ENCODE data around the gene KLRC4. TPM values are rescaled to one million over a fixed set of nuclear protein-coding genes. Genes with fewer than 3 reads are reported as not detected.
"Not testable (repeated sequence)": the region's sequence is repeated elsewhere in the genome, so short reads cannot be mapped to it uniquely, and the experiment has no call there.

The KLRC4 gene
- total RNA-seq, 1 donor from 2014 or later = 3.1 TPM

GRCh38 chr12:10422159-10422558 is 12.6 kb upstream of the KLRC4 start:
- H3K27ac Mint-ChIP-seq (ENCODE audit: unreplicated experiment); DNase-seq (ENCODE audit: extremely low spot score, unreplicated experiment); H3K36me3 Mint-ChIP-seq (ENCODE audit: unreplicated experiment); H3K9me3 Mint-ChIP-seq (ENCODE audit: unreplicated experiment); H3K27me3 Mint-ChIP-seq (ENCODE audit: unreplicated experiment); H3K4me3 Mint-ChIP-seq (ENCODE audit: unreplicated experiment): not testable (repeated sequence)
- H3K4me1 Mint-ChIP-seq (ENCODE audit: unreplicated experiment) = peaks cover 14% of the 10 kb centered on the region

DNA sequence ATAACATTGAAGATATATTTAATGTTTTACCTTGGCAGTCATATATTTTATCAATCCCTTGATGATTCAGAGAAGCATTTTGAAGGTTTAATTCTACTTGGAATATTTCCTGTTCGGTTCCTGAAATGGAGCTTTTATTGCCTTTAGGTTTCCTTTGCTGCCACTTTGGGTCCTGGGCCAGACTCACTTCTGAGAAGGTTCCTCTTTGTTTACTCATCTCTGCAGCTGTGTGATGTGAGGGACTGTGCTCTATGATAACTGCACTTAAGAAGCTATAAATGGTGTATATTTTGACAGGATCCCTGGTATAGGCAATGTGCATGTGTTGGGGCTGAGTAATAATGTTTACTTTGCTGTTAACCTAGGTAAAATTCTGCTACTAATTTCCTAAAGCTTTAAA is 10.8 kb upstream of the KLRC4 start, which contains the start of gene KLRC3:
KLRC3 (minus strand) TSS at position 262 of the 400 bp plus-strand sequence; CDS start at position 217, 45 bp downstream.
- not testable (repeated sequence) for H3K36me3 Mint-ChIP-seq (ENCODE audit: unreplicated experiment); DNase-seq (ENCODE audit: extremely low spot score, unreplicated experiment); H3K27me3 Mint-ChIP-seq (ENCODE audit: unreplicated experiment); H3K9me3 Mint-ChIP-seq (ENCODE audit: unreplicated experiment)
- Mint-ChIP-seq H3K27ac (ENCODE audit: unreplicated experiment) (peak within 1 kb of the TSS; percentile 81), H3K4me1 (ENCODE audit: unreplicated experiment) (peaks cover 14% of the 10 kb centered on the region), H3K4me3 (ENCODE audit: unreplicated experiment) (peak within 1 kb of the TSS; percentile 77)

DNA sequence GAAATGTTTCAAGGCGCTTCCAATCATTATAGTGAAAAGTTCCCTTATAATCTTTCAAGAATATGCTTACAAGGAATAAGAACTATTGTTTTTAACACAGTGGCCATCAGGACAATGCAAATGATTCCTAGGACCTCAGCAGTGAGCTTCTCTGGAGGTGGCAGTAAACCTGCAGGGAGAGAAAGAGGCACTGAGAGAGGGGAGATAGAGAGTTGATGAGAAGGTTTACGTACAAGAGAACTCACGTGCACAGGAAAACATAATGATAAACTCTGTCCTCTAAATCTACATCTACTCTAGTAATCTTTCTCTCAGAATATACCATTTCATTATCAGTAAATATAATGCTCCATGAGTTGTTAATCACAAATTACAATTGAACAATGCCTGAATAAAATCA is 715 bp downstream of the KLRC4 start:
- no peak for TF ChIP-seq CTCF (IDR thresholded peaks at IDR 0.05)
- no peaks in the 10 kb centered on the region for H3K27me3 Mint-ChIP-seq (ENCODE audit: unreplicated experiment)
- no peak overlapping the region for H3K27ac Mint-ChIP-seq (ENCODE audit: unreplicated experiment)
- peaks cover 9% of the 10 kb centered on the region for H3K9me3 Mint-ChIP-seq (ENCODE audit: unreplicated experiment)
- no peak for DNase-seq (ENCODE audit: extremely low spot score, unreplicated experiment)
- H3K4me1 Mint-ChIP-seq (ENCODE audit: unreplicated experiment) = peaks cover 6% of the 10 kb centered on the region
- no peak overlapping the region for H3K4me3 Mint-ChIP-seq (ENCODE audit: unreplicated experiment)
- H3K36me3 Mint-ChIP-seq (ENCODE audit: unreplicated experiment) = peaks cover 20% of the 10 kb centered on the region

DNA sequence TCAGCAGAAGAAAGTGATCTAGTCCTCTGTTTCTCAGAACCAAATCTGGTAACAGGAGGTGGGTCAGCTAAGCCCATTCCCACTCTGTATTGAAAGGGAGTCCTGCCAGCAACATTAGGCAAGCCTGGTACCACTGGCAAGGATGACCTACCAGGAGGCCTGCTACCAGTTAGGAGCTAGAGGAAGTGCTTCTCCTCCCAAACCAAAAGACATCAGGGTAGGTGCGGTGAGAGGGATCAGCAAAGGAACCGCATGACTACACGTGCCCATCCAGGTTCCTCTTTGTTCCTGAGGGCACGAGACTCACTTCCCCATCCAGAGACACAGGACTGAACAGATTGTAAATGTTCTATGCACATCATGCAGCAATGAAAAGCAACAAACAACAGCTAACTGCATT is 2.8 kb downstream of the KLRC4 start:
- H3K27me3 Mint-ChIP-seq (ENCODE audit: unreplicated experiment) = no peaks in the 10 kb centered on the region
- no peak for DNase-seq (ENCODE audit: extremely low spot score, unreplicated experiment)

DNA sequence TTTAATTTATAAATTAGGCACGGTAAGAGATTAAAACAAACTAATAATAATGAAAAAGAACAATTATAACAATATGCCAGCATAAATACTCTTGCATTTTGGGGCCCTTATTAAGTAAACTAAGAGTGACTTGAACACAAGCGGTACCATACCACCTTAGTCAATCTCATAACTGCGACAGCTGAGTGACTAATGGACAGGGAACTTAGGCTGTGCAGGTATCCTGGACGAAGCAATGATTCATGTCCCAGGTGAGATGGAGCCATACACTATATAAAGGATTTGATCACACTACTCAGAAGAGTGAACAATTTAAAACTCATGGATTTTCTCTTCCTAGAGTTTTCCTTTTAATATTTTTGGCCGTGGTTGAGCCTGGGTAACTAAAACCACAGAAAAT is 4.3 kb downstream of the KLRC4 start:
- Mint-ChIP-seq H3K27me3 (ENCODE audit: unreplicated experiment) (no peaks in the 10 kb centered on the region), H3K9me3 (ENCODE audit: unreplicated experiment) (peaks cover 9% of the 10 kb centered on the region), H3K27ac (ENCODE audit: unreplicated experiment) (no peak overlapping the region), H3K36me3 (ENCODE audit: unreplicated experiment) (peaks cover 23% of the 10 kb centered on the region), H3K4me1 (ENCODE audit: unreplicated experiment) (peaks cover 18% of the 10 kb centered on the region), H3K4me3 (ENCODE audit: unreplicated experiment) (no peak overlapping the region)
- no peak for DNase-seq (ENCODE audit: extremely low spot score, unreplicated experiment)
- no peak for TF ChIP-seq CTCF (IDR thresholded peaks at IDR 0.05)

More for the DNA sequence above, 2.8 kb downstream of the KLRC4 start:
- TF ChIP-seq CTCF (IDR thresholded peaks at IDR 0.05) = no peak
- Mint-ChIP-seq H3K4me1 (ENCODE audit: unreplicated experiment) (peaks cover 6% of the 10 kb centered on the region), H3K36me3 (ENCODE audit: unreplicated experiment) (peaks cover 21% of the 10 kb centered on the region), H3K27ac (ENCODE audit: unreplicated experiment) (no peak overlapping the region), H3K4me3 (ENCODE audit: unreplicated experiment) (no peak overlapping the region), H3K9me3 (ENCODE audit: unreplicated experiment) (peaks cover 9% of the 10 kb centered on the region)

GRCh38 chr12:10404798-10405197 is 4.8 kb downstream of the KLRC4 start:
- no peak for TF ChIP-seq CTCF (IDR thresholded peaks at IDR 0.05)
- Mint-ChIP-seq H3K27me3 (ENCODE audit: unreplicated experiment) (no peaks in the 10 kb centered on the region), H3K4me3 (ENCODE audit: unreplicated experiment) (no peak overlapping the region), H3K4me1 (ENCODE audit: unreplicated experiment) (peaks cover 22% of the 10 kb centered on the region), H3K27ac (ENCODE audit: unreplicated experiment) (no peak overlapping the region), H3K9me3 (ENCODE audit: unreplicated experiment) (peaks cover 9% of the 10 kb centered on the region), H3K36me3 (ENCODE audit: unreplicated experiment) (peaks cover 26% of the 10 kb centered on the region)
- DNase-seq (ENCODE audit: extremely low spot score, unreplicated experiment) = no peak
